NOMO-1 (cell line): Measurements from ENCODE around the gene ADCY5.
A peak's percentile ranks its signal among the peaks of the same experiment; 100 is the strongest.

Experiments used
- DNase-seq, 2 experiments: peaks; one replicate each; lab custom pipeline; 2025; ENCODE audit not compliant: unreplicated experiment in 2 of 2; lab: John Stamatoyannopoulos, UW

Gene ADCY5

GRCh38 chr3:123330441-123330991 is 118.4 kb downstream of the ADCY5 start:
- DNase-seq: no peak

DNA sequence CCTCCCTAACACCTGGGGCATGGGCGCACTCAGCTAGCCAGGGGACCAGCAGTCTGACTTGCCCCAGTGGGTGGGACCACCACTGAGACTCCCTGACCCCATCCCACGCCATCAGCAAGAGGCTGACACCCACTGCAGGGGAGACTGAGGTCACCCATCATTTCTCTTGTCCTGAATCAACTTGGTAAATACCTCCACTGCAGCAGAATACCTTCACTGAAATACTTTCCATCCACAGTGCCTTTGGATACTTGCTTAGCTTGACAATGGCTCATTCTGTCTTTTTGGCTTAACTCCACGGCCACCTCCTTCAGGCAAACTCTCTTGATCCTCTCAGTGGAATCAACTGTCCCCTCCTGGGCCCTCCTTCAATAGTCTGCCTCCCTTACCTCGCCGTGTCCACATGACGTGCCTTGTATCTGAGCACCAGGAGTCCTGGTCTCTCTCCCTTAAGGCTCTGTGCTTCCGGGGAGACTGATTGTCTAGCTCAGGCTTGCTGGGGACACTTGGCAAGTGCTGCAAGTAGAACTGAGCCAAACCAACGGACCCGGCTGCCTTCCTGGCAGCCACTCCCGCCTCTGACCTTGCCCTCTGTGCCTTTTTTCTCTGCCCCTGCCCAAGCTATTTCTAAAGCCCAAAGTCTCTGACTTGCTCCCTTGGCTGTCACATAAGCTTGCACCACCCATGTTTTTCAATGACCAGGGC is 119.1 kb downstream of the ADCY5 start:
- no peak for DNase-seq

- peak; percentile 19 to 39 for DNase-seq
Observed at GRCh38 chr3:123328851-123329635, 119.8 kb downstream of the ADCY5 start.

- DNase-seq: no peak
Observed at GRCh38 chr3:123327956-123328850, 120.7 kb downstream of the ADCY5 start.

- no peak for DNase-seq
Observed at GRCh38 chr3:123327480-123327879, 121.4 kb downstream of the ADCY5 start.

- DNase-seq: no peak
Observed at GRCh38 chr3:123326531-123326930, 122.4 kb downstream of the ADCY5 start.

- no peak for DNase-seq
Observed at GRCh38 chr3:123325766-123326256, 123.1 kb downstream of the ADCY5 start.

- DNase-seq: no peak
Observed at GRCh38 chr3:123324880-123325765, 123.8 kb downstream of the ADCY5 start.

- no peak for DNase-seq
Observed at GRCh38 chr3:123323781-123324180, 125.1 kb downstream of the ADCY5 start.

DNA sequence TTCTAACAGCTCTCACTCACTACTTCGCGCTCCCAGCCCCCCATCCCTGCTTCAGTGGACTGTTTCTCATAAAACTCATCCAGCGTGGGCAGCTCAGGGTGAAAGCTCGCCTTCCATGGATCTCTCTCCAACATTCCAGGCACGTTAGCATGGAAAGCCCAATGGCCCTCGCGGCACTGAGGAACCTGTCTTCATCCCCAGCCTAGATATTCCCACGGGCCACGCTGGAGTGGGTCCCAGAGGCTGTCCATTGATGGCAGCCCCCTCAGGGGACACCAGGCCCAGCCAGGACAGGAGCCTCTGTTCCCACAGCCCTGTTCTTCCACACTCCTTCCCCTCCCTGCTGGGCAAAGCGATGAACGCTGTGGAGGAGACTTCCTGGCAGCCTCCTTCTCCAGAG is 126.0 kb downstream of the ADCY5 start:
- DNase-seq: no peak

DNA sequence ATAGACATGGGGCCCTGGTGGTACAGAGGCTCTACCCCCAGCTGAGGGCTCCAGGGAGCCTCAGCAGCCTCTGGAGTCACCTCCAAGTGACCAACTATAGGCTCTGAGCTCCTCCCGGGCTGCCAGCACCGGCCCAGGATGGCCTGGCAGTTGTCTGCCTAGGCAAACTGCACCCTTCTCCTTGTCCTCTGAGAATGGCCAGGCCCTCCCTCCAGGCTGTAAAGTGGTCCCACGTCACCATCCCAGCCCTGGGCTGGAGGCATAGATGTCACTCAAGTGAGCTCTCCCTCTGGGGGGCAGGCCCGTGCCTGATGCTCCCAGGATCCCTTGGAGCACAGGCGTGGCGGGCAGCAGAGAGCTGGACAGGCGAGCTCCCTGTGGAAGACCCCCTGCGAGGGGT is 127.1 kb downstream of the ADCY5 start:
- no peak for DNase-seq

- no peak for DNase-seq
Observed at GRCh38 chr3:123320221-123320620, 128.7 kb downstream of the ADCY5 start.

DNA sequence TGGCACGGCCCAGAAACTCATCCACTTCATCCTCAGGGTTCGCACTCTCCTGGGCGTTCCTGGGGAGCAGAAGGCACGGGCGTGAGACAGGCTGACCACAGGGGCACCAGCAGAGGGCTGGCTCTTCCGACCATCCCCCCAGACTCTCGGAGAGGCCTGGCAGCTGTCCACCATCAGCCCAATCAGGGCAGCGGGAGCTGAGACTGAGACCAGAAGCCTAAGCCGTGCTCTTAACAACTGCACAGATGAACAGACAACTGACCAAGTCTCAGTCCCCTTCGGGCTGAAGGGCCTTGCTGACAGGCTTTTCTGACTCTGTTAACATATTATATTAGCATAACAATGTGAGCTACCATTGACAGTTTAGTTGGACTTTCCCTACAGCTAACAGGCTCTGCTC is 129.1 kb downstream of the ADCY5 start:
- no peak for DNase-seq

DNA sequence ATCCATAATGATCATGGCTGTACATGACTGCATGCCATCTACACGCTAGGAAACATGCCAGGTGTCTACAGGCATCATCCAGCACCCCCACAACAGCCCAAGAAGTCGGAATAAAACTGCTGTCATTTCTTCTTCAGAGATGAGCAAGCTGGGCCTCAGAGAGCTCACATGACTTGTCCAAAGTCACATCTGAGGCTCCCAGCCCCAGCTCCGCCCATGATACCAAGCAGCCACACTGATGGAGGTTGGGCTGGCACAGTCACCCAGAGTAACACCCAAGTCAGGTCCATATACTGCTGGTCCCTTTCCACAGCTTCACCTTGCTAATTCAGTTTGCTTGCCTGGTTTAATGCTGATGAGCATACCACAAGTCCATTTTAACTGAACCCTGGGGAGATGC is 130.5 kb downstream of the ADCY5 start:
- DNase-seq: no peak

DNA sequence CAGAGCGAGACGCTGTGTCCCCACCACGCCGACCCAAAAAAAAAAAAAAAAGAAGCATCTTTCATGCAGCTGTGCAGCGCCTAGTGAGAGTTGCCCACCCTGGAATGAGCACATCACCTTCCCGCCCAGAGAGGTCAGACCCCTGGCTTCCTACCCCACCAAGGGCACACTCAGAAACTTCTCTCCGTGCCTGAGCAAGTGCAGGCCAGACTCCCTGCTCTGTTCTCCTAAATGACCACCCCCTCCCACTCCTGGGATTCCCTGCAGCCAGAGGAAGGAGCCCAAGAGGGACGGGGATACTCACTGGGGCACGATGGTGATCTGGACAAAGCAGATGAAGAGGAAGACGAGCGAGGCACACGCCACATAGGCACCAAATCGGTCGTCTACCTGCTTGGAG is 131.2 kb downstream of the ADCY5 start:
- DNase-seq: no peak

DNA sequence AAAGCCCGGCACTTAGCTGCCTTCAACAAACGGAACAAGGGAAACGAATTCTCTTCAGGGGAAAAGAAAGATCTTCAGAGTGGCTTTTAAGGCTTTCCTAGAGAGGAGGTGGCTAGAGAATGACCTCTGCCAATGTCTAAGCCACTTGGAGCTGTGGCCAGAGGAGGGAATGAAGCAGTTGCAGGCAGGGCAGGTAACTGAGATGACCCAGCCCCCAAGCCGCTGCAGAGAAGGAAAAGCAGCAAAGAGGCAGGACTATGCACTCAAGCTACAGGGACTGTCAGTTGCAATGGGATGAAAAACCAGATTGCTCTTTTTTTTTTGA is 133.7 kb downstream of the ADCY5 start:
- no peak for DNase-seq

- DNase-seq: no peak
Observed at GRCh38 chr3:123314359-123315270, 134.3 kb downstream of the ADCY5 start.

- DNase-seq: no peak
Observed at GRCh38 chr3:123313889-123314288, 135.0 kb downstream of the ADCY5 start.
